ENCODE measurements around the gene NHLRC2. TPM values are rescaled to one million over a fixed set of nuclear protein-coding genes. Genes with fewer than 3 reads are reported as not detected.

The NHLRC2 gene
- total RNA-seq, 1 donor from 2014 or later: 43.6 TPM

DNA sequence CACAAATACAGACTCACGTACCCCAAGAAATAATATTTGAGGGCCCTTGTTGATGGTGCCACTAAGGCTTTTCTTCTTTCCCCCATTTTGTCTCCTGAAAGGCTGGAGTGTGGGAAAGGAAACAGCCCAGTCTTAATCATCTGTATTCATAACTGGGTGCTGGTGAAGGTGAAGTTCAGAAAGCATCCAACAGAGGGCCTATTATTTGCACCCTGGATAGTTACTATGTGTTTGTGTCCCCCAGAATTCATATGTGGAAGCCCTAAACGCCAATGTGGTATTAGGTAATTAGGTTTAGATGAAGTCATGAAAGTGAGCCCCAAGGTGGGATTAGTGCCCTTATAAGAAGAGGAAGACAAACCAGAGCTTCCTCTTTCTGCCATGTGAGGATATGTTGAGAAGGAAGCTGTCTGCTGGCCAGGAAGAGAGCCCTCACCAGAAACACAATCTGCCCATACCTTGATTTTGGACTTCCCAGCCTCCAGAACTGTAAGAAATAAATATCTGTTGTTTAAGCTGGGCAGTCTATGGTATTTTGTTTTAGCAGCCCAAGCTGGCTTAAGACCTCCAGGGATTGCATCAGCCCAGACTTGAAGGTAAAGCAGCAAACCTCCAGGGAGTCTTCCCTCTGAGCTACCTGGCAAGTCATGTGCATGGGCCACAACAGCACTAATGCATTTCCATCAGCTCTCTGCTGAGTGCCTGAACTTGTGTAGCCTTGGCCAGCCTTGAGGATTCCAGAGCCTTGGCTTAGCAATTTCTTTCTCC is 99.2 kb downstream of the NHLRC2 start:
- H3K9me3 Mint-ChIP-seq (ENCODE audit: low read depth): peaks cover 3% of the 10 kb centered on the region
- no peak overlapping the region for H3K4me3 Mint-ChIP-seq (ENCODE audit: low read depth)
- H3K27ac Mint-ChIP-seq: no peak overlapping the region
- no peak for DNase-seq (ENCODE audit: low spot score, unreplicated experiment)
- peaks cover 2% of the 10 kb centered on the region for H3K27me3 Mint-ChIP-seq
- peaks cover 12% of the 10 kb centered on the region for H3K4me1 Mint-ChIP-seq (ENCODE audit: low read depth)
- TF ChIP-seq, protein P1, sequence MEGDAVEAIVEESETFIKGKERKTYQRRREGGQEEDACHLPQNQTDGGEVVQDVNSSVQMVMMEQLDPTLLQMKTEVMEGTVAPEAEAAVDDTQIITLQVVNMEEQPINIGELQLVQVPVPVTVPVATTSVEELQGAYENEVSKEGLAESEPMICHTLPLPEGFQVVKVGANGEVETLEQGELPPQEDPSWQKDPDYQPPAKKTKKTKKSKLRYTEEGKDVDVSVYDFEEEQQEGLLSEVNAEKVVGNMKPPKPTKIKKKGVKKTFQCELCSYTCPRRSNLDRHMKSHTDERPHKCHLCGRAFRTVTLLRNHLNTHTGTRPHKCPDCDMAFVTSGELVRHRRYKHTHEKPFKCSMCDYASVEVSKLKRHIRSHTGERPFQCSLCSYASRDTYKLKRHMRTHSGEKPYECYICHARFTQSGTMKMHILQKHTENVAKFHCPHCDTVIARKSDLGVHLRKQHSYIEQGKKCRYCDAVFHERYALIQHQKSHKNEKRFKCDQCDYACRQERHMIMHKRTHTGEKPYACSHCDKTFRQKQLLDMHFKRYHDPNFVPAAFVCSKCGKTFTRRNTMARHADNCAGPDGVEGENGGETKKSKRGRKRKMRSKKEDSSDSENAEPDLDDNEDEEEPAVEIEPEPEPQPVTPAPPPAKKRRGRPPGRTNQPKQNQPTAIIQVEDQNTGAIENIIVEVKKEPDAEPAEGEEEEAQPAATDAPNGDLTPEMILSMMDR (IDR thresholded peaks at IDR 0.05; ENCODE audit: unreplicated experiment): peak; percentile 12
- no peaks in the 10 kb centered on the region for H3K36me3 Mint-ChIP-seq (ENCODE audit: insufficient read depth)

DNA sequence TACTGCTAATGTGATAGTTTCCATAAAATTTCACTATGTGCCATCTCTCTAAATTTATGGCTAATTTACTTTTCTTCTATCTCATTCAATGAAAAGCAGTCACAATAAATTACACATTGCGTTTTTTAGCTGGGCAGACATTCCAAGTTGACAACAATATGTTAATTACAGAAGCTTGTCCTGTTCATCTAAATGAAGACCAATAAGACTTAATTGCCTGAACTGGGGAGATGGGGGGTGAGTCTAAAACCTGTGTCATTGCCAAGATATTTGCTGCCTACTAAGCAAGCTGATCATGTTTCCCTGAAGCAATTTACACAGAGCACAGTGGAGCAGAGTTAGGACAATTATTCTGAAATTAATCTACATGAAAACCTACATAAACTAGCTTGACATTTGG is 99.9 kb downstream of the NHLRC2 start:
- H3K4me3 Mint-ChIP-seq (ENCODE audit: low read depth): no peak overlapping the region
- peaks cover 3% of the 10 kb centered on the region for H3K9me3 Mint-ChIP-seq (ENCODE audit: low read depth)
- H3K36me3 Mint-ChIP-seq (ENCODE audit: insufficient read depth): no peaks in the 10 kb centered on the region
- H3K4me1 Mint-ChIP-seq (ENCODE audit: low read depth): peaks cover 15% of the 10 kb centered on the region
- peaks cover 2% of the 10 kb centered on the region for H3K27me3 Mint-ChIP-seq
- no peak overlapping the region for H3K27ac Mint-ChIP-seq
- no peak for DNase-seq (ENCODE audit: low spot score, unreplicated experiment)
- TF ChIP-seq, protein P1 (IDR thresholded peaks at IDR 0.05; ENCODE audit: unreplicated experiment): no peak

DNA sequence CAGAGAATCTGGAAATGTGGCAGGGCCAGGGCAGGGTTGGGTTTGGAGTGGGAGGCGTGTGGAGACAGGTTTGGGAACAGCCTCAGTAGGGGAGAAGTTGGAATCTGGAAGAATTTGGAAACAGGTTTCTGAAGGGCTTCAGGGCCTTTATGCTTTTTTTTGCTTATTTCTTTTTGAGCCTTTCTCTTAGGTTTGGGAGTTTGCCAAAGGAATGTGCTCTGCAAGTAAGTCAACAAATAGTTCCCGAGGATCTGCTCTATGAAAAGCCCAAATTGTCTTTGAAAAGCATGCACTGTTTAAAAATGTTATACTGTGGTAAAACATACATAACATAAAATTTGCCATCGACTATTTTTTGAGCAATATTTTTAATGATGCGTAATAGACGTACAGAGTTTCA is 102.6 kb downstream of the NHLRC2 start:
- H3K4me1 Mint-ChIP-seq (ENCODE audit: low read depth): peaks cover 32% of the 10 kb centered on the region
- TF ChIP-seq, protein P1 (IDR thresholded peaks at IDR 0.05; ENCODE audit: unreplicated experiment): no peak
- no peaks in the 10 kb centered on the region for H3K36me3 Mint-ChIP-seq (ENCODE audit: insufficient read depth)
- DNase-seq (ENCODE audit: low spot score, unreplicated experiment): no peak
- H3K9me3 Mint-ChIP-seq (ENCODE audit: low read depth): no peaks in the 10 kb centered on the region
- no peak overlapping the region for H3K27ac Mint-ChIP-seq
- H3K27me3 Mint-ChIP-seq: no peaks in the 10 kb centered on the region
- no peak overlapping the region for H3K4me3 Mint-ChIP-seq (ENCODE audit: low read depth)

DNA sequence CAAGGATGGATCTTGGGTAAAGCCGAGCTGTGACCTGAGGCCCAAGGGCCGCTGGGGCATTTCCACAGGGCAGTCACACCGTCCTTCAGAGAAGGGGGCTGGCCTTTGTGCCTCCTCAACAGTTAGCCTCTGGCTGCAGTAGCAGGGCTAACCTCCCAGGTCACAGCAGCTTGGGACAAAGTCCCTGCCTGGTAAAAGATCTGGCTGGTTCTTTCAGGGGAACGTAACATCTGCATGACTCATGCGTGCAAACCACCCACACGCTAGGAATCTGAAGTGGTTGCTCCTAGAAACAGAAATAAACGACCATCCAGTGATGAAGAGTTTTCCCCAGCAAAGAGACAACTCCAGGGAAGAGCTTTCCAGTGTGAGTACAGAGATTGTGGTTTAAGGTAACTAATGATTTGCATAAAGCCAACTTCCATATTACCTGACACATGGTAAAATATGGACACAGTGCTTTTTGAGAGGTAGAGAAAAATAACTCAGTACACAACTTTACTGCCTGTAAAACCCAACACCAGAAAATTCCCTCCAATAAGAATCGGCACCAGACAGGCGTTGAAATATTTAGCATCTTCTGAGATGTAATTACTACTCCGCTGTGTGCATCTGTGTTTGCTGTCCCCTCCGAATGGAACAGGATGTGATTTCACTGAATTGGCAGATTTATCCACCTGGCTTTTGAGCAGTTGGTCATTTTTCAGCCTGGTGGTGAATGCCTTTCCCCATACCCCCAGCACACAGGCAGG is 104.3 kb downstream of the NHLRC2 start:
- Mint-ChIP-seq H3K4me3 (ENCODE audit: low read depth) (no peak overlapping the region), H3K9me3 (ENCODE audit: low read depth) (no peaks in the 10 kb centered on the region), H3K27ac (no peak overlapping the region), H3K4me1 (ENCODE audit: low read depth) (peaks cover 32% of the 10 kb centered on the region), H3K36me3 (ENCODE audit: insufficient read depth) (no peaks in the 10 kb centered on the region), H3K27me3 (no peaks in the 10 kb centered on the region)
- TF ChIP-seq, protein P1 (IDR thresholded peaks at IDR 0.05; ENCODE audit: unreplicated experiment): no peak
- no peak for DNase-seq (ENCODE audit: low spot score, unreplicated experiment)

DNA sequence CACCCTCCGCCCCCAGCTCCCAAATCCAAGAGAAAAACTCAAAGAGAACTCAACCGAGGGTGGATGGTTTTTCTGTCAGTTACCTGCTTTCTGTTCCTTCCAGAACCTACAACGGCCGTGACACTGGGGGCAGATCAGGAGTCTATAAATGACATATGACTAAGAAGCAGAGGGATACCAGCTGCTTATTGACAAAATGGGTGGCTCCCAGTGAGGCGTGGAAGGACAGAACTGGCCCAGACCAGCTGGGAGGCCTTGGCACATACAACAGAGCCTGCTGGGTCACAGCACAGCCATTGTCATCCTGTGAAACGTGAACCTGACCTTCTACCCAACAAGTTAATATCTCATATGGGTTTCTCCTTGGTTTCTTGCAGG is 104.9 kb downstream of the NHLRC2 start:
- TF ChIP-seq, protein P1 (IDR thresholded peaks at IDR 0.05; ENCODE audit: unreplicated experiment): no peak
- no peak overlapping the region for H3K27ac Mint-ChIP-seq
- no peaks in the 10 kb centered on the region for H3K27me3 Mint-ChIP-seq
- no peaks in the 10 kb centered on the region for H3K36me3 Mint-ChIP-seq (ENCODE audit: insufficient read depth)
- no peaks in the 10 kb centered on the region for H3K9me3 Mint-ChIP-seq (ENCODE audit: low read depth)
- H3K4me1 Mint-ChIP-seq (ENCODE audit: low read depth): peaks cover 32% of the 10 kb centered on the region
- no peak overlapping the region for H3K4me3 Mint-ChIP-seq (ENCODE audit: low read depth)
- no peak for DNase-seq (ENCODE audit: low spot score, unreplicated experiment)
